GM12891 (cell line): ENCODE measurements around the gene HES5.
A peak's percentile ranks its signal among the peaks of the same experiment; 100 is the strongest.

Experiments
- PAX5 ChIP-seq: IDR thresholded peaks from 2 replicates; pipeline ENCODE4 v1.6.1; 2011; ENCODE audit warnings: low read length, moderate library complexity, mild to moderate bottlenecking; ENCODE audit not compliant: insufficient read depth, severe bottlenecking
- POLR2A ChIP-seq: IDR thresholded peaks from 2 replicates; pipeline ENCODE4 v1.6.1; 2011; ENCODE audit warnings: low read depth, low read length, control low read depth
- POLR2AphosphoS5 ChIP-seq: IDR thresholded peaks from 2 replicates; pipeline ENCODE4 v1.6.1; 2011; ENCODE audit warnings: low read depth, low read length, control low read depth
- POU2F2 ChIP-seq: IDR thresholded peaks from 2 replicates; pipeline ENCODE4 v1.6.1; 2011; ENCODE audit warnings: low read depth, mild to moderate bottlenecking, control low read depth, low read length, moderate library complexity
- TAF1 ChIP-seq: IDR thresholded peaks from 2 replicates; pipeline ENCODE4 v1.6.1; 2011; ENCODE audit warnings: low read depth, low read length, control low read depth

- peak; percentile 66 for TF ChIP-seq POLR2A
- no peak for TF ChIP-seq PAX5
- TF ChIP-seq POLR2AphosphoS5: peak; percentile 21; the same call in 1 of the 2 replicates
- peak; percentile 79 for TF ChIP-seq TAF1
- no peak for TF ChIP-seq POU2F2
These were observed 26.2 kb upstream of the HES5 start, which contains the start of gene TNFRSF14 for GRCh38 chr1:2556277-2556677.
